GM19351 (cell line): Measurements from ENCODE around the gene MSRB3.

Experiments used
- ATAC-seq: cut with Tn5 transposase; IDR thresholded peaks from one replicate; pipeline ENCODE4 v1.9.1; 2021; ENCODE audit warnings: mild to moderate bottlenecking, moderate library complexity; ENCODE audit not compliant: unreplicated experiment

The MSRB3 gene

DNA sequence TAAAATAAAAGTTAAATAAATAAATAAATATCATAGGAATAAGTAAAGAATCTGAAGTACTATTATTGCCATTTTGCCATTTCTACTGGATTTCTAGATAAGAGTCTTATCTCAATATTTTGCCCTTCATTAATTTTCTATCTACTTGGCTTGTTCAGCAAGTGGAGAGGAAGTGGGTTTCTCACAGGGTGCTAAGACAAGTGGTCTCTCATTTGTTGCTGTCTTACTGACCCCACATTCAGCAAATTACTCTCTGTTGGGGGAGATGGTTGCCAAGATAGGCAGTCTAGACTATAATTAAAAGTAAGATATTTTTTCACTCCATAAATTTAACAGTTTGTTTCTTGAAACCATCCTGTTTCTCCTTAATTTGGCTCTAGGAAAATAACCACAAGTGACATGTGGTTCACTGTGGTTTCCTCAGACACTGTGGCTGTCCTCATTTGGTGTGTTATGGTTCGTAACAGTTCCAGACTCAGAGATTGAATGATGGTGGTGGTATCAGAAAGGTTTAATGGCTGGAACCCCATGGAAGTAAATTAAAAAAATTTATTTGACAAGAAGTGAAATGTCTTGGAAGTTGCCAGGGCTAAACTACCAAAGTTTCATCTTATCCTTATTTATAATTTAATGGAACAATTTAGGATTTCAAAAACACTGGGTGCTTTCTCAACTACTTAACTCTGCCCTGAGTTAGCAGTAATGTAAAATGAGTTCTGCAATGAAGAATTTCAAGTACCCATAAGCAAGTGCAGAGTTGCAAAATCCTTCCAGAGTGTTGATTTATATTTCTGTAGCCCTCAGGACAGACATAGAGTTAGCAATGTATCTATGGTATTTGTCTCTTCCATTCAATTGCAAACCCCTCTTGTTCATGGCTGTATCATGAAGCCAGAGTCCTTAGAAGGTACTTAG lies 214.8 kb downstream of the MSRB3 start:
- ATAC-seq: no peak

DNA sequence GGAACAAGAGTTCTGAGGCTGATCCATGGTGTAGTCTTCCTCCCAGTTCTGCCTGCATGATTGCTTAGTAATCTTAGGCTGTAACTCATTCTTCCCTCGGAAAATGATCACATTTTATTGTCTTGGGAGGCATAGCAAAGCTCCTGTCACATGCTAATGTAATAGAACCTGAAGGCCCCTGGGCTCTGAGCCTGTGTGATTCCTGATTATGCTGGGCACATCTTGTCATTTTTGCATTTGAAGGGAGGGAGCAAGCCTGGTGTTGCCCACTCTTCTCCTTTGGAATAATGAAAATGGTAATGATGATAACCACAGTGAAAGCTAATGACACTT lies 215.4 kb downstream of the MSRB3 start:
- ATAC-seq: no peak

DNA sequence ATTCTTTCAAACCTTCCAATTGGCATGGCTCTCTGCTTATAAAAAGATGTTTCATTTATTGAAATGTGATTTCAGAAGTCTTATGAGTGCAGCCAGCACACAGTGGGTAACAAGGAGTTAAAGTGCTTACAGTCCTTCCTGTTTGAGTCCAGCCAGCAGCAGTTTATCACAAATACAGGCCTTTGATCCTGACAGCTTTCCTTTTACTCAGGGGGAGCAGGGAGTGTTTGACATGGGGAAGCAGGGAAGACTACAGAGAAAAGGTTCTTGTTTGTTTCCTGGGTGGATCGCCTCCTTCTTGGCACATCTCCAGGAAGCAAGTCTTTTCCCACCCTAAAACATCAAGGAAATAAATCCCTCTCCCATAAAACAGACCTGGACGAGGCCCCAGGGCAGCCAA lies 216.1 kb downstream of the MSRB3 start:
- no peak for ATAC-seq

DNA sequence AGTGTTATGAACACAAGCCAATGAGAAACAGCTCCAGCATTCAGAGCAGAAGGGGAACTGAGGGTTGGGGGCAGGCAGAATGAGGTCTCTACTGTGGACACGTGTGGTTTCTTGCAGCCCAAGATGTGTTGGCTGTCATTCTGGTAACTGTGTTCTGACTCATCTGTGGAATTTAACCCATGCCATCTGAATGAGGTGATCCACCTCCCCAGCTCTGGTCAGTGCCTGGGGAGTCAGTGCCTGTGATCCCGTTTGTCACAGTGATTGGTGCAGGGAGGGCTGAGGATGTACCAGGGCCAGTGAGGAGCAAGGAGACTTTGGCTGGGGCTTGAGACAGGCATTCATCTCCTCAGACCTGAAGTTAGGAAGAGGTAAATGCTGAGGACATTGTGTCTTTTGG lies 216.8 kb downstream of the MSRB3 start:
- ATAC-seq: no peak

DNA sequence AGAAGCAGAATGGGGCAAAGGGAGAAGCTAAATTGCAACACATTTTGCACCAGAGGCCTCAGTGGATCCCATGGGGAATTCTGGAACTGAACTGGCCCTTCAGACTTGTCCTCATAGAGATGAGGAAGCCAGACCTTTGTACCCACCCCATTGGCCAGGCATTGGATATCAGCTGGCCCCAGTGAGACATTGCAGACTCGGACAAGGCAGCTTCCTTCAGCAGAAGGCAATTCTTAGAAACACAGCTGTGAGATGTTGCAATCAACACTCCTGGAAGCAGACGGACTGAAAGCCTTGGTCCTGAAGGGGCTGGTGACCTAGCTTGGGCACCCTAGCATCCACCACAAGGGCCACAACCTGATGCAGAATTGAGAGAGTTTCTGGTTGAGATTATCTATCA lies 218.1 kb downstream of the MSRB3 start:
- ATAC-seq: no peak

DNA sequence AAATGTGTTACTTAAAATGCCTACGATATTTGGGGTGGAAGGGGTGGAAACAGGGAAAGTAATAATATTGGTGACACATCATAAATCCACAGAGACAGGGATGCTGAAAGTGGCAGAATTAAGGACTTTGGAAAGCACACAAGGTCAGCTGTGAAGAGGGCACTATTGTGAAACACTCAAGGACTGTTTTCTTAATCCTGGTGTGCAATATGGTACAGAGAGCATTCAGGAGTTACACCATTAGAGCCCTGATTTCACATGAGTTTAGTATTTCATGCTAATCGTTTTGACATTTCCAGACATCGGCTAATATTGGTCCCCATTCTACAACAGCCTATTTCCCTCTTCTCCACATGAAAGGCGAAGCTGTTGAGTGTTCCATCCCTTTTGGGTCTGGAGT lies 219.2 kb downstream of the MSRB3 start:
- no peak for ATAC-seq

DNA sequence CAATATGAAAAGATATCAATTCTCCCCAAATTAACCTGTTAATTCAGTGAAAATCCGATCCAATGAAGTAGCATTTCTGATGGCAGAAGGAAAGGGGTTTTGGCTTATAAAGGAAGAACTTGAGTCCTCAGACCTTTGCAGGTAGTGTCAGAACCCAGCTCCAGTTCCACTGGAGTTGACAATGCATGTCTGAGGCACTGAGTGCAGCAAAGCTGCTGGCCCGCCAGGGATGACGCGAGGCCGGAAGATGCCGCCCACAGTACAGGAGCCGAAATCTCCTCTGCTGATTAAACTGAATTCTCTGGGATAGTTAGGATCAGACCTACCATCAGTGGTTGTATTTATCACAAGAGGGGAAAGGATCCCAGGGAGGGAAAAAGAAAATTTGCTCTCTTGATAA lies 220.7 kb downstream of the MSRB3 start:
- no peak for ATAC-seq

DNA sequence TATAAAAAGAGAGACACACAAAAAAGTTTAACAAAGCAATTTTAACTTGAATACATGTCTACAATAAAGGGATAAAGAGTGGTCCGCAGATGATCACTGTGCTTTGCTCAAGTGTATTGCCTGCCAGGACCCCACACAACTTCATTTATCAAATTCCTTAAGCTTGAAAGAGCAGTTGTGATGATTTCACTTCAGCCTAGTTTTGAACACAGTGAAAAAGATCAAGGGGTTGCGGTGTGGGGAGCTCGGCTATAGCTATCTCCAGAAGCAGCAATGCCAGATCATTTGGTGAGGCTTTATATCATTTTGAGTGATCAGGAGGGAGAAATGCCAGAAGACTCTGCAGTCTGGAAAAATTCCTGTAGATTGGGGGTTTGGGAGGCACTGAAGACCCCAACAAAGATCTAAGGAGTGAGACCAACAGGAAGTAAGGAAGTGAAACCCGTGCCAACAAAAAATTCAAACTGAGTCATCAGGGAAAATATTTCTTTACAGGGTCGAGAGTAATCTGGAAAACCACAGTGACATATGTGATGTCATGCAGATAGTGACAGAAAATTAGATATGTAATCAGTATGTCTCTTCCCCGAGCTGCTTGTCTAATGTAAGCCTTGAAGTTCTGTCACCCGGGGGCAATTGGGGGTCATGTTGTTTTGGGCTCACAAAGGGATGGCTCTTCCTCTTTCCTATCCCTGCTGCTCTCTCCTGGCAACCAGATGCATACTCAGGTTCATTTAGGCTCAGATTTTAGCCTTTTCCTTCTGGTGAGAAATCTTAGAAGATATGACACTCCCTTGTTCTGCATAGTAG lies 221.8 kb downstream of the MSRB3 start:
- no peak for ATAC-seq

DNA sequence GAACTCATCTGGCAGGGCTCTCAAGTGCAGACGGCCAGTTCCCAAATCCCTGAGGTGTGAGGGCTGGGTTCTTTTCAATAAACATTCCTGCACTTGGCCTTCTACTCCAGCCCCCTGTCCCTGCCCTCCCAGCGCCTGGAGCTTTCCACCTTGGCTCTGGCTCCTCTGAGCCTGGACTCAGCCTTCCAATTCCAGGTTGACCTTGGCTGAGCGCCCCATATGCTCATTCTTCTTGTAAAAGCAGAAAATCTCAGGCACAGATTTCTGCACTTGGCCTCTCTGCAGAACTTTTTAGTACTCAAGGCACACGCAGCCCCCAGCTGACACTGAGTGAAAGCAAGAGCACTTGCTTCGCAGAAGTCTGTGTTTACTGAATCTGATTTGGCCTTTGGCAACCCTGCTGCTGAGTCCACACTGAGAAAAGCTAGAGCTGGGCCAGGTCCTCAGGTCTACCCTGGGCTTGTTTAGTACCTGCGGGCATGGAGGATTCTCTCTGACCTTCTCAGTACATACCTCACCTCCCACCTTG lies 222.7 kb downstream of the MSRB3 start:
- ATAC-seq: no peak

DNA sequence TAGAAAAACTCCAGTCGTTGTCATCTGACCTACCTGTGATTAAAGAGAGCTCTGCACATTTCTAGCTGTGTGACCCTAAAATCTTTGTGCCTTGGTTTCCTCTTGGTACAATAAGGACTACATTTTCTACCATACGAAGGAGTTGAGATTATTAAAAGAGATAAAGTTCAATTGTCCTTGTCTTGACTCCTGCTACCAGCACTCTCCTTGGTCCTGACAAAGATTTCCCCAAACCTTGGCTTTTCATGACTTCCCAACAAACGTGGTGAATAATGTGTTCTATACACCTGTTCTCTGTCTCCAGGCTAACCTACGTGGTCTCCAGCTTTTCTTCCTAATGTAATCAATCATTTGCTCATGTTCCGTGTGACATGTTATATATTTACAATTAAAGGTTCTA lies 223.5 kb downstream of the MSRB3 start:
- ATAC-seq: no peak

DNA sequence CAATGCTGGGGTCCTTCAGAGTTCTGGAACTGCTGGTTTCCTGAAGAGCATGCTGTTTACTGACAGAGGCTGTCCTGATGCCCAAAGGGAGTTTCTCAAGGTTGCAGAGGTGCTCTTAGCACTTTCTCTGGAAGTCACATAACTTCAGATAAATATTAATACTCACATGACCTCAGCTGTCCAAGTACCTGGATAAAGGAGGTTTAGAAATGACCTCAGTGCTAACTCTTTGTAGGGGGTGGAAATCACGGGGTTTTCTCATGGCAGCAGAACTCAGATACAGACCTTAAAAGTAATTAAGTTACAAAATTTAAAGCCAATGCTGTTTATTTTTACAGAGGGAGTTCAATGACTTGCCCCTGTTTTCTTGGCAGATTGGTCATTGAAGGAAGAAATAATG lies 225.9 kb downstream of the MSRB3 start:
- ATAC-seq: no peak

DNA sequence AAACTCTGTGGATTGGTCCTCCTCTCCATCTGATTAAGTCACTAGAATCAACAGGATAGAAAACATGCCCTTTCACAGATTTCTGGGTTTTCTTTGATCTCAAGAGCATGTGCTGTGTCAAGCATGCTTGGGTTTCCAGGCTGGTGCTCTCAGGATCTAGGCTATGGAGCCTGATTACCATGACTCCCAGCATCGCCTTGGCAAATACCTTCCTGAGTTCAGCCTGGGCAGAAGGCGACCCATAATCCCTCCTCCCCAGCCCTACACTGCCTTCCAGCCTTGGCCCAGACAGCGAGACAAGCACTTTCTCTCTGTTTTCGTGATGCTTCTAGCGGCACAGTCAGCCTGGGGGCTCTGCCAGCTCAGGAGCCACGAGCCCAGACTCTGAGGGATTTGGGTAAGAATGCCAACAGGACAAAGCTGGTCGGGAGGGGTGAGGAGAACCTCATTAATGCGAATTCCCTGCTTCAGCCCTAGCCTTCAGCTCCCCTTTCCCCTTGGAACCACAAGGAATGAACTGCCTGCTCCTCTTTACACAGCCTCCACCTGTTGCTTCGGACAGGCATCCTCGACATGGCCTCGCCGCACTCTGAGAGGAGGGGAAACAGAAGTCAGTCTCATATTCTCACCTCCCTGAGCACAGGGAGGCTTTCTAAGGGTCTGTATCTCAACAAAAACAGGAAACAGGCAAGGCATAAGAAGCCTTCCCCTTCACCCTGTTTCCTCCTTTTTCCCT lies 227.1 kb downstream of the MSRB3 start:
- ATAC-seq: no peak

DNA sequence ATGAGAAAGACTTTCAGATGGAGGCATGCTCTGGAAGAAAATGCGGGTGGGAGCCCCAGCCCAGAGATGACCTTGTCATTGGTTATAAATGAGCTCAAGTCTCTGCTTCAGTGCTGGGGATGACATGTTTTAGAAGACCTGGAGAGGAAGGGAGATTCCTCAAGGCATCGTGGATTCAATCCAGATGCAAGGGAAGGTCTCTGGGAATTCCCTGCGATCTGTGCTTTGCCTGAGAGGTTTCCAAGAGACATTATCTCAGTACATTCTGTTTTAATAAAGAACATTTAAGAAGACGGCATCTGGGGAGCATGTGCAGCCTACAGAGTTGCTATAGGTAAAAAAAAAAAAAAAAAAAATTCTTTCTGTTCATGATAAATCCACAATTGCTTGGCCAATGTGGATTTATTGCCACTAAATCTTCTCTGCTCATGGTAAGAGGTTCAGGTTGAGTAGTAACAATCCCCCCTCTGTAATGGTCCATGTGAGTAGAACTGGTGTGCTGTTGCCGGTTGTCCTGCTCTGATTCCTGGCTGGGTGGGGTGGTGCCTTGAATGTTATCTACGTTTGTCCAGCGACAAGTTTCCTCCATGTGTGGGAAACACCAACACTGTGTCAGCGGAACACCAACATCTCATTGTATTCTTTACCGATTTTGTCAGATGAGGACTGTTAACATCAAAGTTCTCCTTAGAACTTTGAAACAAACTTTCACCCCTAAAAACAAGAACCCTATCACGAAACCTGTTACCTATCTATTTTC lies 230.0 kb downstream of the MSRB3 start:
- ATAC-seq: no peak

DNA sequence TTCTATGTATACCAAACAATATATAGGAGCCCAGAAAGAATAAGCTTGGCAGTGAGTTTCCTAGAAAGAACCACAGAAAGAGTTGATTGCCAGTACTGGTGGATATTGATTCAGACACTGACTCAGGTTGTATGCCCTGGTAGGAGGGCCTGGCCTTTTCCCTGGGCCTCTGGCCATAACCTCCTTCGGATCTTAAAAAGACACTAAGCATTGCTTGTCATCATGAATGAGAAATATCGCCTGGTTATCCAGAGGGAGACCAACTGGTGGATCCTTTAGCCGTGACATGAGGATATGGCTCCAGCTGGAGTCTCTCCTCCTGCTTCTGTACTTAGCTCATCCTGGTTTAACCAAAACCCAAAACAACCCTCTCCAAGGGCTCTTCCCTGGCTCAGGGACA lies 231.5 kb downstream of the MSRB3 start:
- ATAC-seq: no peak

DNA sequence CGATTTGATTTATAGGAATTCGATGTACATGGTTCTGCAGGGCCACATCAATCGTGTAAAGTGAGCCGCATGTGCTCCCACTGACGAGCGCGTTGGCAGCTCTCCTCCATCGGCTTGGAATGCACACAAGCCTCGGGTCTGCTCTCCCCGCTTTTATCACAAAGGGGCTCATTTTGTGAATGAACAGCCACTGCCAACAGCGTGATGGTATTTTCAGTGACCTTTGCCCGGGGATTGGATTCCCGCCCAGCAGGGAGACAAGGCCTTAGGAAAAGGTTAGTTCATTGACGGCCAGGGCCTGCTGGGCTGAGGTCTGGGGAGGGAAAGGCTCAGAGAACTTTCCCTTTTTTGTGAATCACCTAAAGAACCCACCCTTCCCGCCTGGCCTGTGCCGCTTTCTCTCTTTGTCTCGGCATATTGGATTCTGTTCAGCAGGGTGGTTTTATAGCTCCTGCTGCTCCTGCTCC lies 232.1 kb downstream of the MSRB3 start:
- no peak for ATAC-seq

DNA sequence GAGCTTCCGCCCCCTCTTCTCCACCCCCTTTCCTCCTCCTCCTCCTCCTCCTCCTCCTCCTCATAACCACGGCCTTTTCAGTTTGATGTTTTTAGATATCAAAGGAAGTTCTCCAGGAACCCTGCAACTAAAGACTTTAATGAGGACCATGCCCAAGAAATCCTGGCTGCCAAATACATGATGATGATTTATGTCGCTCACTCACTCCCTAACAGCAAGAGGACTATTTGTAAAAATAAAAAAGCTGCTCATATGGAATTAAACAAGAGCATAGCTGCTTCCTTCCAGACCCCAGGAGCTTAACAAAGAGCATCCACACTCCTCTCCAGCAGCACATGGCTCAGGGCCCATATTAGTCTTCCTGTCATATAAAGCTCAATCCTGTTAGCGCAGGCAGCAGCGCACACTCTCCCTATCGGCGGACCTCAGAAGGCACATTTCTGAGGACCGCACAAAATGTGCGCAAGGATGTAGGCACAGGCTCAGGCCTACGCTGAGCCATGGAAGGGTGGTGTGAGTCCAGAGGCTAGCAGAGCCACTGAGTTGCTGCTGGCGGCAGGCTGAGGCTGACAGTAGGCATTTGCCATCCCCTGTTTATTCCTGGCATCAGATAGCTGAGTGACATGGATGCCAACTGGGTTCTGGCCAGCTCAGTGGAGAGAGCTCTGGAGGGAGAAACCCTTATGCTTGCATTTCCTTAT lies 232.8 kb downstream of the MSRB3 start:
- no peak for ATAC-seq

DNA sequence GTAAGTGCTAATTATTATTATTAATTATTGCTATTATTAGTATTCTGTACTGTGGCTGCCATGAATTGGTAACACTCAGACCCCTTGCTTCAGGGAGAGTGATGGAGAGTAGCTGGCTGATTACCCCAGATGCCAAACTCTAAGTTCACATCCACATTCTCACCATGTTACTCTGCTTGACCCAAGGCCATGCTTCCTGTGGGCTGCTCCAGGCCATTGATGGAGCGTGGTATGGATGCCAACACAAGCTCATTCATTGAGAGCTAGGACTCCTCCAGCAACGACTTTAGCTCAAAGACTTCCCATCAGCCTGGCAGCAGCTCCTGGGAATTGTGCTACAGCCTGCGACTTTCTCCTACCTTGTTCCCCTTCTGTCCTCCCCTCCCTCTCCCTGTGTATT lies 233.4 kb downstream of the MSRB3 start:
- ATAC-seq: no peak
